GM06990 (cell line): ENCODE results near the gene CEACAM20.
"Not testable (repeated sequence)": the region's sequence is repeated elsewhere in the genome, so short reads cannot be mapped to it uniquely, and the experiment has no call there.

Experiments
- DNase-seq: peaks from one replicate; pipeline ENCODE4 v3.0.0-alpha.2; 2011; ENCODE audit not compliant: insufficient read length; ENCODE audit errors: extremely low read depth
- H3K27me3 ChIP-seq: replicated peaks from 2 replicates; pipeline ENCODE4 v1.6.0; 2011; ENCODE audit warnings: low read length; ENCODE audit not compliant: control insufficient read depth, insufficient read depth
- H3K36me3 ChIP-seq: 2 replicates; pipeline ENCODE4 v1.5.1; 2011; ENCODE audit warnings: low read length; ENCODE audit not compliant: control insufficient read depth, insufficient read depth
- H3K4me3 ChIP-seq: replicated peaks from 2 replicates; pipeline ENCODE4 v1.5.1; 2011; ENCODE audit warnings: low read depth, mild to moderate bottlenecking, control low read depth, low read length
- CTCF ChIP-seq: IDR thresholded peaks from 2 replicates; pipeline ENCODE4 v1.5.1; 2011; ENCODE audit warnings: low read length, control low read depth, mild to moderate bottlenecking, inconsistent platforms; ENCODE audit not compliant: insufficient read depth, poor library complexity, severe bottlenecking

Gene CEACAM20

GRCh38 chr19:44570603-44570983, 41.1 kb upstream of the CEACAM20 start:
- Histone ChIP-seq H3K4me3 (no peak overlapping the region), H3K27me3 (no peaks in the 10 kb centered on the region), H3K36me3 (no peaks in the 10 kb centered on the region)
- DNase-seq = no peak
- TF ChIP-seq CTCF = no peak

GRCh38 chr19:44567745-44568144, 38.3 kb upstream of the CEACAM20 start:
- no peak for TF ChIP-seq CTCF
- H3K27me3 ChIP-seq = no peaks in the 10 kb centered on the region
- no peak overlapping the region for H3K4me3 ChIP-seq
- no peak for DNase-seq
- no peaks in the 10 kb centered on the region for H3K36me3 ChIP-seq

GRCh38 chr19:44566984-44567383, 37.5 kb upstream of the CEACAM20 start:
- Histone ChIP-seq H3K4me3 (no peak overlapping the region), H3K36me3 (no peaks in the 10 kb centered on the region), H3K27me3 (no peaks in the 10 kb centered on the region)
- no peak for DNase-seq
- no peak for TF ChIP-seq CTCF

GRCh38 chr19:44563086-44563655, 33.7 kb upstream of the CEACAM20 start:
- not testable (repeated sequence) for H3K36me3 ChIP-seq, H3K4me3 ChIP-seq, DNase-seq, H3K27me3 ChIP-seq

- DNase-seq = no peak
- Histone ChIP-seq H3K27me3 (no peaks in the 10 kb centered on the region), H3K36me3 (no peaks in the 10 kb centered on the region), H3K4me3 (no peak overlapping the region)
- TF ChIP-seq CTCF = no peak
These were observed 28.5 kb upstream of the CEACAM20 start for GRCh38 chr19:44557933-44558332.

GRCh38 chr19:44554641-44555246, 25.3 kb upstream of the CEACAM20 start:
- no peak for DNase-seq
- TF ChIP-seq CTCF = no peak
- no peaks in the 10 kb centered on the region for H3K27me3 ChIP-seq
- no peaks in the 10 kb centered on the region for H3K36me3 ChIP-seq
- no peak overlapping the region for H3K4me3 ChIP-seq
